Left lung (tissue), 10 donors: Measurements from ENCODE around the gene CAMK2A. TPM values are rescaled to one million over a fixed set of nuclear protein-coding genes. Genes with fewer than 3 reads are reported as not detected.
A peak's percentile ranks its signal among the peaks of the same experiment; 100 is the strongest.

ENCODE experiments used
- ATAC-seq: fragments of 200-7000 bp; cut with Tn5 transposase; one replicate; pipeline ENCODE4 v1.9.1; 2020; ENCODE audit warnings: moderate library complexity
- DNase-seq, 4 donors: peaks; one replicate each; pipeline ENCODE4 v3.0.0-alpha.2; 2013 to 2020
- H3K27ac ChIP-seq, 2 donors: fragments of 200-600 bp; sonication (generic) in 1 of 2; one replicate each; pipeline versions ENCODE4 v1.5.0 to v1.8.0; 2020 to 2021
- H3K27me3 ChIP-seq, 2 donors: fragments of 200-600 bp; sonication (generic) in 1 of 2; one replicate each; pipeline versions ENCODE4 v1.5.0 to v1.8.0; 2020 to 2021
- H3K36me3 ChIP-seq, 2 donors: fragments of 200-600 bp; sonication (generic) in 1 of 2; one replicate each; pipeline versions ENCODE4 v1.5.0 to v1.8.0; 2020 to 2021
- H3K4me1 ChIP-seq, 2 donors: fragments of 200-600 bp; one replicate each; pipeline ENCODE4 v1.8.0; 2021
- H3K4me3 ChIP-seq, 2 donors: fragments of 200-600 bp; sonication (generic) in 1 of 2; one replicate each; pipeline versions ENCODE4 v1.5.0 to v1.8.0; 2020 to 2021; ENCODE audit warnings: mild to moderate bottlenecking in 1 of 2
- H3K9me3 ChIP-seq, 2 donors: fragments of 200-600 bp; sonication (generic) in 1 of 2; one replicate each; pipeline versions ENCODE4 v1.5.0 to v1.8.0; 2020 to 2021
- CTCF ChIP-seq, 2 donors: fragments of 200-600 bp; sonication (generic) in 1 of 2; IDR thresholded peaks; one replicate each; pipeline versions ENCODE4 v1.5.0 to v1.8.0; 2021; ENCODE audit warnings: antibody characterized with exemption in 2 of 2
- intact Hi-C, 2 donors: fragments of 100-400 bp; cut with DNase I; formaldehyde crosslinking; loops; one replicate each; pipeline versions ENCODE4 v1.11.2 to v1.14.2; 2022
- polyA plus RNA-seq, 6 donors: library from polyadenylated mRNA; unstranded; fragments of 120-200 nt; gene quantifications; one replicate each; pipeline ENCODE4 v1.2.1, GENCODE V29; 2013; ENCODE audit not compliant: insufficient read length in 6 of 6
- total RNA-seq, 2 donors: library from RNA; stranded (reverse); fragmentation: NEBNext Ultra II Directional; extraction: Animal tissue kit (Norgen Biotek cat#: 25700); gene quantifications; one replicate each; pipeline ENCODE4 v1.2.1, GENCODE V29; 2021
- donor health status: DM: no; HTN: yes; CAD: no.
- donor health status: DM: no; HTN: no; CAD: no.

The CAMK2A gene
- total and polyA plus RNA-seq, 8 donors: 0.64 to 5.8 (median 4.7) TPM

GRCh38 chr5:150284311-150284710, 5.3 kb downstream of the CAMK2A start:
- no peak overlapping the region for H3K27ac ChIP-seq
- peaks cover 0 to 16% of the 10 kb centered on the region in 2 donors for H3K27me3 ChIP-seq
- intact Hi-C loops: no loop called here
- ATAC-seq (no peak), DNase-seq (no peak)
- no peaks in the 10 kb centered on the region for H3K4me1 ChIP-seq
- TF ChIP-seq CTCF (IDR thresholded peaks at IDR 0.05): no peak
- H3K36me3 ChIP-seq: no peaks in the 10 kb centered on the region
- H3K9me3 ChIP-seq: no peaks in the 10 kb centered on the region
- H3K4me3 ChIP-seq: no peak overlapping the region

- no peak for ATAC-seq
- Histone ChIP-seq H3K9me3 (no peaks in the 10 kb centered on the region), H3K27me3 (peaks cover 0 to 16% of the 10 kb centered on the region in 2 donors), H3K27ac (no peak overlapping the region), H3K36me3 (no peaks in the 10 kb centered on the region), H3K4me1 (no peaks in the 10 kb centered on the region), H3K4me3 (no peak overlapping the region)
- intact Hi-C loops: no loop called here
- DNase-seq: no peak
- TF ChIP-seq CTCF (IDR thresholded peaks at IDR 0.05): no peak
Observed at GRCh38 chr5:150283904-150284303, 5.7 kb downstream of the CAMK2A start.

- no peak for ATAC-seq
- Histone ChIP-seq H3K4me3 (no peak overlapping the region), H3K27me3 (peaks cover 0 to 13% of the 10 kb centered on the region in 2 donors), H3K27ac (no peak overlapping the region), H3K4me1 (no peaks in the 10 kb centered on the region), H3K9me3 (no peaks in the 10 kb centered on the region), H3K36me3 (no peaks in the 10 kb centered on the region)
- no peak for TF ChIP-seq CTCF (IDR thresholded peaks at IDR 0.05)
- intact Hi-C loops: no loop called here
- DNase-seq: no peak
Observed at GRCh38 chr5:150281987-150282386, 7.6 kb downstream of the CAMK2A start.

- Histone ChIP-seq H3K27me3 (peaks cover 0 to 13% of the 10 kb centered on the region in 2 donors), H3K4me1 (no peaks in the 10 kb centered on the region), H3K36me3 (no peaks in the 10 kb centered on the region), H3K4me3 (no peak overlapping the region), H3K27ac (no peak overlapping the region), H3K9me3 (no peaks in the 10 kb centered on the region)
- DNase-seq (peak in 1 of 4 donors; percentile 54), ATAC-seq (no peak)
- no peak for TF ChIP-seq CTCF (IDR thresholded peaks at IDR 0.05)
- intact Hi-C loops: no loop called here
Observed at GRCh38 chr5:150279330-150280020, 10.1 kb downstream of the CAMK2A start.

GRCh38 chr5:150278916-150279315, 10.7 kb downstream of the CAMK2A start:
- H3K4me1 ChIP-seq: no peaks in the 10 kb centered on the region
- intact Hi-C loops: no loop called here
- H3K36me3 ChIP-seq: no peaks in the 10 kb centered on the region
- H3K9me3 ChIP-seq: no peaks in the 10 kb centered on the region
- H3K4me3 ChIP-seq: no peak overlapping the region
- DNase-seq (no peak), ATAC-seq (no peak)
- peaks cover 0 to 13% of the 10 kb centered on the region in 2 donors for H3K27me3 ChIP-seq
- no peak for TF ChIP-seq CTCF (IDR thresholded peaks at IDR 0.05)
- no peak overlapping the region for H3K27ac ChIP-seq
